ENCODE results near the gene GK. TPM values are rescaled to one million over a fixed set of nuclear protein-coding genes. Genes with fewer than 3 reads are reported as not detected.
"Not testable (repeated sequence)": the region's sequence is repeated elsewhere in the genome, so short reads cannot be mapped to it uniquely, and the experiment has no call there.

GK gene
- total and polyA plus RNA-seq, 2 of the 8 experiments (the other 6 are each of a cell fraction or from before 2014, with no cell fraction given) = 2.9 to 11.2 TPM

DNA sequence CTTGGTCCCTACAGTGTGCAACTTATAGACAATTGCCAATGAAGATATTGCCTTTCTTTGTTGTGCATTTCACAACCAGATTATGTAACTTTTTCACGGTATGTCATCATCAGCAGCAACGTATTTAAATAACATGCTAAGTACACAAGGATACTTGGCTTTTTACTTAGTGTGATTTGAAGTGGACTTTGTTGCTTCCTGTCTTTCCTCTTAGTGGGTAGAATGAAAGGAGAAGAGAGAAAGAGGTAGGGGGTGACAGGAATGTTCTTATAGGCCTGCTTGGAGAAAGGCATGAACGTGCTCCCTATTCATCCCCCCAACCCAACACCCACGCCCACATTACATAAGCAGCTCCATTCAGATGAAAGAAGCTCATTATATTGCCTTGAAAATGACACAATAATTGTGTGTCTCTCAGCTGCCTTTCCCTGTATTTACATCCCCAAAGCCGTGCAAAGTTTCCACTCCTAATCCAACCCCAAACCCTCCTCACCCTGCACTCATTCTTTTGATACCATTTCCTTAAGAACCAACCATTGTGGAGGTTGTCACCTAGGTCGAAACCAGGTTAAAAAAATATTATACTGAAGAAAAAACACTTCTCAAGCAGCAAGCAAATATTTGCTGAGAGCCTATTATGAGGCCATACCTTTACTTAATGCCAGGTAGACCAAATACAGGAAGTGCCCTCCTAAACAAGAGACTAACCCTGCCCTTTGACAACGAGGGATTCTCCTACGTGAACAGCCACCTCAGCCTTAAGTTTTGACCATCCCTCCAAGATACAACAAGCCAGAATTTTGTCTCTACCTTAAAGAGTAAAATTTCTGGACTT, 25.2 kb upstream of the GK start (continued):
- no peak for TF ChIP-seq CHD1 (IDR thresholded peaks at IDR 0.05; ENCODE audit: low read depth, low read length)

DNA sequence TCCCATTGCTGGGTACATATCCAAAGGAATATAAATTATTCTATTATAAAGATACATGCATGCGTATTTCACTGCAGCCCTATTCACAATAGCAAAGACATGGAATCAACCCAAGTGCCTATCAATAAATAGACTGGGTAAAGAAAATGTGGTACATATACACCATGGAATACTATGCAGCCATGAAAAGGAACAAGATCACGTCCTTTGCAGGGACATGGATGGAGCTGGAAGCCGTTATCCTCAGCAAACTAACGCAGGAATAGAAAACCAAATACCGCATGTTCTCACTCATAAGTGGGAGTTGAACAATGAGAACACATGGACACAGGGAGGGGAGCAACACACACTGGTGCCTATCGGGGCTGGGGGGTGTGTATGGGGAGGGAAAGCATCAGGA, 19.2 kb upstream of the GK start:
- H3K14ac ChIP-seq (ENCODE audit: insufficient read length); H4K91ac ChIP-seq (replicated peaks; ENCODE audit: insufficient read length, low read length); H3K4me3 ChIP-seq (ENCODE audit: extremely low read depth in 1 of 4, insufficient read depth in 2 of 4, low read depth in 3 of 4, low read length in 4 of 4); DNase-seq (ENCODE audit: low read depth in 1 of 2, low spot score in 2 of 2); H3K27ac ChIP-seq (ENCODE audit: low read depth, low read length); H3K4me1 ChIP-seq (replicated peaks in 1 of 4; ENCODE audit: control insufficient read depth in 3 of 4, insufficient read depth in 4 of 4, low read length in 3 of 4); H3K23ac ChIP-seq (ENCODE audit: insufficient read length); H2AK5ac ChIP-seq (ENCODE audit: low read depth, low read length); H2BK12ac ChIP-seq (ENCODE audit: low read depth, low read length); H4K20me1 ChIP-seq (replicated peaks in 1 of 2; ENCODE audit: control insufficient read depth in 1 of 2, insufficient read depth in 2 of 2, low read length in 2 of 2); H3K36me3 ChIP-seq (ENCODE audit: control insufficient read depth in 2 of 4, insufficient read depth in 4 of 4, low read length in 3 of 4); H2BK15ac ChIP-seq (ENCODE audit: low read length); H3K18ac ChIP-seq (ENCODE audit: extremely low read depth, low read length); H2BK120ac ChIP-seq (replicated peaks; ENCODE audit: low read depth, low read length); H4K5ac ChIP-seq (ENCODE audit: insufficient read length, low read depth, low read length); H3K56ac ChIP-seq (replicated peaks; ENCODE audit: insufficient read length, low read depth, low read length); H3K79me2 ChIP-seq (ENCODE audit: control insufficient read depth in 1 of 2, insufficient read depth in 2 of 2, low read length in 2 of 2); H3K4ac ChIP-seq (replicated peaks; ENCODE audit: insufficient read length, low read depth, low read length); H3K9ac ChIP-seq (replicated peaks in 1 of 4; ENCODE audit: extremely low read depth in 1 of 4, low read depth in 3 of 4, low read length in 3 of 4); H3K4me2 ChIP-seq (ENCODE audit: insufficient read depth in 1 of 2, low read depth in 2 of 2, low read length in 2 of 2); FAIRE-seq; H2BK20ac ChIP-seq (ENCODE audit: low read length); POLR2A ChIA-PET (ENCODE audit: partially characterized antibody); H3K9me3 ChIP-seq (ENCODE audit: insufficient read depth in 2 of 2, low read depth in 1 of 2, low read length in 1 of 2); H2AFZ ChIP-seq (ENCODE audit: low read length); H2BK5ac ChIP-seq (ENCODE audit: low read depth, low read length); H3K27me3 ChIP-seq (replicated peaks in 1 of 4; ENCODE audit: control insufficient read depth in 3 of 4, extremely low read depth in 1 of 4, insufficient read depth in 3 of 4, low read length in 3 of 4); H3K23me2 ChIP-seq (ENCODE audit: low read depth, low read length); H4K8ac ChIP-seq (ENCODE audit: extremely low read depth, insufficient read depth, low read length); H3K79me1 ChIP-seq (ENCODE audit: low read depth, low read length): not testable (repeated sequence)
- CTCF ChIA-PET (ENCODE audit: partially characterized antibody) = interaction anchor here (0.7 to 1.4 kb wide), 7 partner anchors 64 to 101 kb away, joined by 3 to 5 read pairs (median 4); no protein-coding TSS in a partner anchor
- 76% methylated on average over 5 of the region's 6 CpGs; no CpG with 5 or more reads in 1 of the 2 experiments for WGBS, 2 experiments (ENCODE audit: extremely low coverage in 1 of 2, insufficient coverage in 1 of 2, insufficient read length in 1 of 2, insufficient replicate concordance in 2 of 2, low coverage in 1 of 2, low lambda C conversion rate in 2 of 2, missing lambda C conversion rate in 1 of 2)

Data from H1 (cell line).